Measurements from ENCODE around the gene PTPRZ1. TPM values are rescaled to one million over a fixed set of nuclear protein-coding genes. Genes with fewer than 3 reads are reported as not detected.

The PTPRZ1 gene
- total and polyA plus RNA-seq, 2 of the 8 experiments (the other 6 are each of a cell fraction or from before 2014, with no cell fraction given) = 112 to 135 TPM

DNA sequence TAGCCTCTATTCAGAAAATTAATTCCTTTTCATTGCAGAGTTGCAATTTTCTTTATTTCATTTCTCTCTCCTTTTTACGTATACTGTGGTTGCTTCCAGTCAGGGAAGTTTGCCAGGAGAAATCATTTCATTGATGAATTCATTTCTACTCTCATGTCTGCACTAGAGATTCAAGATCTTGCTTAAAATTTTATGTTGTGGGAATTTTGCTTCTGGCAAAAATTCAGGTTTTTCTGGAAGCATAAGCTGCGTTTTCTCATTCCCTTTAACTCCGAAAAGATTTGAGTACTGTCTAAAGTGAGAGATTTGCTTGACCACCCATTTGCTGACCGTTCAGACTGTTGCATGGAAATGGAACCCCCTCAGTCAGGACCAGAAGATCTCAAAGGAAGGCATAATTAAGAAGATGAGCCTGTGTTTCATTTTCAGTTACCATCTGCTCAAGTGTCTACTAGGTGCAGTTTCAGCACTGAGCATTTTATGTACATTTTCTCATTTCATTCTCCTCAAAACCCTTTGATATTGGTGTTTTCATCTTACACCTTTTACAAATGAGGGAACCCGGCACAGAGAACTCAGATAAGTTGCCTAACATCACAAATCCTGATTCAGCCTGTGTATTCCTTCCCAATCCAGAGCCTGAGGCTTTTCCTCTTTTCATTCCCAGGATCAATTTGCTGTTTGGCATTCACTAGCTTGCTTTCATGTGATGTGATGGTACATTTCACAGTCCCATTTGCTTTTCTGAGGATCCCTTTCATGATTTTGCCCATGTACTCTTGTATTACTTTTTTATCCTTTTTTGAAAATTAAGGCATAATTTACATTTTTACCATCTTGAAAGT is 3.9 kb downstream of the PTPRZ1 start:
- Histone ChIP-seq H3K4me1 (replicated peaks in 1 of 4; ENCODE audit: control insufficient read depth in 3 of 4, insufficient read depth in 4 of 4, low read length in 3 of 4) (peaks cover 4 to 19% (median 19%) of the 10 kb centered on the region in 4 experiments; a peak in 5 of 7 replicates), H3K18ac (ENCODE audit: extremely low read depth, low read length) (peak overlapping the region; percentile 9; the same call in 1 of the 2 replicates), H3K27ac (ENCODE audit: low read depth, low read length) (no peak overlapping the region; the same call in 1 of the 2 replicates), H4K91ac (replicated peaks; ENCODE audit: insufficient read length, low read length) (no peak overlapping the region), H3K23ac (ENCODE audit: insufficient read length) (no peak overlapping the region), H4K5ac (ENCODE audit: insufficient read length, low read depth, low read length) (no peak overlapping the region), H3K27me3 (replicated peaks in 1 of 4; ENCODE audit: control insufficient read depth in 3 of 4, extremely low read depth in 1 of 4, insufficient read depth in 3 of 4, low read length in 3 of 4) (no peaks in the 10 kb centered on the region), H2BK120ac (replicated peaks; ENCODE audit: low read depth, low read length) (no peak overlapping the region), H3K9ac (replicated peaks in 1 of 4; ENCODE audit: extremely low read depth in 1 of 4, low read depth in 3 of 4, low read length in 3 of 4) (no peak overlapping the region), H3K56ac (replicated peaks; ENCODE audit: insufficient read length, low read depth, low read length) (no peak overlapping the region), H3K23me2 (ENCODE audit: low read depth, low read length) (peaks cover 6% of the 10 kb centered on the region; the same call in 1 of the 2 replicates), H3K4me3 (ENCODE audit: extremely low read depth in 1 of 4, insufficient read depth in 2 of 4, low read depth in 3 of 4, low read length in 4 of 4) (peak overlapping the region in 2 of 4 experiments; percentile 13 to 94; a peak in 3 of 8 replicates), H4K8ac (ENCODE audit: extremely low read depth, insufficient read depth, low read length) (no peak overlapping the region), H3K9me3 (ENCODE audit: insufficient read depth in 2 of 2, low read depth in 1 of 2, low read length in 1 of 2) (no peaks in the 10 kb centered on the region), H2AK5ac (ENCODE audit: low read depth, low read length) (no peak overlapping the region), H2AFZ (ENCODE audit: low read length) (no peak overlapping the region), H2BK20ac (ENCODE audit: low read length) (no peak overlapping the region), H2BK15ac (ENCODE audit: low read length) (no peak overlapping the region), H4K20me1 (replicated peaks in 1 of 2; ENCODE audit: control insufficient read depth in 1 of 2, insufficient read depth in 2 of 2, low read length in 2 of 2) (peaks cover 8 to 16% of the 10 kb centered on the region in 2 experiments), H2BK5ac (ENCODE audit: low read depth, low read length) (no peak overlapping the region; the same call in 1 of the 2 replicates), H3K36me3 (ENCODE audit: control insufficient read depth in 2 of 4, insufficient read depth in 4 of 4, low read length in 3 of 4) (peaks cover 0 to 3% (median 0%) of the 10 kb centered on the region in 4 experiments; a peak in 2 of 8 replicates), H2BK12ac (ENCODE audit: low read depth, low read length) (no peak overlapping the region), H3K79me2 (ENCODE audit: control insufficient read depth in 1 of 2, insufficient read depth in 2 of 2, low read length in 2 of 2) (peaks cover 40 to 94% of the 10 kb centered on the region in 2 experiments), H3K14ac (ENCODE audit: insufficient read length) (no peak overlapping the region), H3K79me1 (ENCODE audit: low read depth, low read length) (no peaks in the 10 kb centered on the region; the same call in 1 of the 2 replicates), H3K4ac (replicated peaks; ENCODE audit: insufficient read length, low read depth, low read length) (no peak overlapping the region), H3K4me2 (ENCODE audit: insufficient read depth in 1 of 2, low read depth in 2 of 2, low read length in 2 of 2) (peak overlapping the region; percentile 88 to 96)
- ChIA-PET POLR2A (ENCODE audit: partially characterized antibody) (interaction anchor here (1.0 kb wide), 1 partner anchor 48 kb away, joined by 3 read pairs; no protein-coding TSS in a partner anchor), CTCF (ENCODE audit: partially characterized antibody) (interaction anchor here (2.6 kb wide), 1 partner anchor 118 kb away, joined by 12 read pairs; no protein-coding TSS in a partner anchor)
- FAIRE-seq = peak; percentile 73
- DNase-seq (ENCODE audit: low read depth in 1 of 2, low spot score in 2 of 2) = no peak
- 81% methylated on average over 5 of the region's 5 CpGs; no CpG with 5 or more reads in 1 of the 2 experiments for WGBS, 2 experiments (ENCODE audit: extremely low coverage in 1 of 2, insufficient coverage in 1 of 2, insufficient read length in 1 of 2, insufficient replicate concordance in 2 of 2, low coverage in 1 of 2, low lambda C conversion rate in 2 of 2, missing lambda C conversion rate in 1 of 2)
- TF ChIP-seq FOSL1 (IDR thresholded peaks at IDR 0.05; ENCODE audit: insufficient read depth, low read depth, low read length) = no peak
- no peak for TF ChIP-seq CREB1 (IDR thresholded peaks at IDR 0.05)
- no peak for TF ChIP-seq RXRA (IDR thresholded peaks at IDR 0.05; ENCODE audit: insufficient read depth, low read depth, low read length)
- TF ChIP-seq ASH2L (IDR thresholded peaks at IDR 0.05; ENCODE audit: low read length) = no peak
- no peak for TF ChIP-seq CBX5 (IDR thresholded peaks at IDR 0.05; ENCODE audit: low read depth, low read length)
- no peak for TF ChIP-seq JUN (IDR thresholded peaks at IDR 0.05; ENCODE audit: low read depth, low read length)
- TF ChIP-seq BACH1 (IDR thresholded peaks at IDR 0.05; ENCODE audit: low read length) = no peak
- TF ChIP-seq, protein P1, sequence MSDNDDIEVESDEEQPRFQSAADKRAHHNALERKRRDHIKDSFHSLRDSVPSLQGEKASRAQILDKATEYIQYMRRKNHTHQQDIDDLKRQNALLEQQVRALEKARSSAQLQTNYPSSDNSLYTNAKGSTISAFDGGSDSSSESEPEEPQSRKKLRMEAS (IDR thresholded peaks at IDR 0.05) = no peak
- TF ChIP-seq EGR1 (IDR thresholded peaks at IDR 0.05; ENCODE audit: borderline replicate concordance, low read depth, low read length) = no peak
- TF ChIP-seq MAFK (IDR thresholded peaks at IDR 0.05; ENCODE audit: low read depth, low read length) = no peak
- TF ChIP-seq TCF12 (IDR thresholded peaks at IDR 0.05; ENCODE audit: low read depth, low read length) = no peak
- no peak for TF ChIP-seq PHF8 (conservative IDR thresholded peaks at IDR 0.05; ENCODE audit: low read depth, low read length)

All from H1 (cell line).